ENCODE data around the gene TXNL4A.

- TF ChIP-seq, protein P1, sequence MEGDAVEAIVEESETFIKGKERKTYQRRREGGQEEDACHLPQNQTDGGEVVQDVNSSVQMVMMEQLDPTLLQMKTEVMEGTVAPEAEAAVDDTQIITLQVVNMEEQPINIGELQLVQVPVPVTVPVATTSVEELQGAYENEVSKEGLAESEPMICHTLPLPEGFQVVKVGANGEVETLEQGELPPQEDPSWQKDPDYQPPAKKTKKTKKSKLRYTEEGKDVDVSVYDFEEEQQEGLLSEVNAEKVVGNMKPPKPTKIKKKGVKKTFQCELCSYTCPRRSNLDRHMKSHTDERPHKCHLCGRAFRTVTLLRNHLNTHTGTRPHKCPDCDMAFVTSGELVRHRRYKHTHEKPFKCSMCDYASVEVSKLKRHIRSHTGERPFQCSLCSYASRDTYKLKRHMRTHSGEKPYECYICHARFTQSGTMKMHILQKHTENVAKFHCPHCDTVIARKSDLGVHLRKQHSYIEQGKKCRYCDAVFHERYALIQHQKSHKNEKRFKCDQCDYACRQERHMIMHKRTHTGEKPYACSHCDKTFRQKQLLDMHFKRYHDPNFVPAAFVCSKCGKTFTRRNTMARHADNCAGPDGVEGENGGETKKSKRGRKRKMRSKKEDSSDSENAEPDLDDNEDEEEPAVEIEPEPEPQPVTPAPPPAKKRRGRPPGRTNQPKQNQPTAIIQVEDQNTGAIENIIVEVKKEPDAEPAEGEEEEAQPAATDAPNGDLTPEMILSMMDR (IDR thresholded peaks at IDR 0.05; ENCODE audit: low read length) = no peak
- TF ChIP-seq EZH2 (optimal IDR thresholded peaks at IDR 0.05; ENCODE audit: low read depth, low read length) = no peak
These were observed 53.9 kb downstream of the TXNL4A start for GRCh38 chr18:79934311-79935097.
